ENCODE data around the gene ZNG1F.
"Not testable (repeated sequence)": the region's sequence is repeated elsewhere in the genome, so short reads cannot be mapped to it uniquely, and the experiment has no call there.

The ZNG1F gene

DNA sequence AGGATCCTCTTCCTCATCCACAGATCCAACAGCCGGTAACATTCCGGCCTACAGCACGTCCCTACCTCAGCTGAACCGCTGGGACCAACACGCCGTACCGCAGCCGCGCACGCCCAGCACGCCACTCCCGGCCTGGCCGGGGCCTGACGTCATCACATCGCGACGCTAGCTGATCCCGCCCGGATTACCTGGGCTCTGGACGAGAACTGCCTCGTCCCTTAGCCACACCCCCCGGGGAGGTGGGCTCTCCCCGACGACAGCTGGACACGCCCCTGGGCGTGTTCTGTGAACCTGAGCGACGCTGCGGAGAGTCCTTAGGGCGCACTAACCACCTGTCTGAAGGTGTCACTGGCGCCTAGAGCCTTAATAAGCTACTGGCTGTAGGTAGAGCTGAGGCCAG is at the start of gene ZNG1F:
TSS of gene ZNG1F (minus strand) at position 101 of the 400 bp plus-strand sequence. CDS start at position 42, 59 bp downstream.
- not testable (repeated sequence) for DNase-seq (ENCODE audit: low spot score)

DNA sequence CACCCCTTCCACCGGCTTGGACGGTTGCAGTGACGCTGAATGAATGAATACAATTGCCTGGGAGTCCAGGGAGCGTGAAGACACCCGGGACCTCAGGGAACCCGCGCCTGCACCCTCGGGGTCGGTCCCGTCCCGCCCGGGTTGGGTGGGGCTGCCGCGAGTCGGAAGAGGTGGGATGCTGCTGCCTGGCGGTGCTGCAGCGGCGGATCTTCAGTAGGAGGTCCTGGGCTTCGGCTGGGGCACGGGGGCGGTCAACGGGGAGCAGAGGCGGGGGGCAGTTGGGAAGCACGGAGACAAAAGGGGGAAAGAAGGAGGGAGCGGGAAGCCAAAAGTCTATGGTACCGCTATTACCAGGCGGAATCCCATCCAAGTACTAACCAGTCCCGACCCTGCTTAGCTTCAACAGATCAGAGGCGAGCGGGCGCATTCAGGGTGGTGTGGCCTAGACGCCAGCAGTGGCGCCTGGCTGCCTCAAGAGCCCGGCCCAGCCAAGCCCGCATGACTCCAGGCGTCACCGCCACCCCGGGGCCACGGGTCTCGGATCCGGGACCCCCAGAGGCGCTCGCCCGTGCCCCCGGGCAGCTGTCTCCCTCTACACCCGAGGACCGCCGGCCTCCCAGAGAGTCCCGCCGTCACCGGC is 48.1 kb upstream of the ZNG1F start:
- not testable (repeated sequence) for DNase-seq (ENCODE audit: low spot score)

DNA sequence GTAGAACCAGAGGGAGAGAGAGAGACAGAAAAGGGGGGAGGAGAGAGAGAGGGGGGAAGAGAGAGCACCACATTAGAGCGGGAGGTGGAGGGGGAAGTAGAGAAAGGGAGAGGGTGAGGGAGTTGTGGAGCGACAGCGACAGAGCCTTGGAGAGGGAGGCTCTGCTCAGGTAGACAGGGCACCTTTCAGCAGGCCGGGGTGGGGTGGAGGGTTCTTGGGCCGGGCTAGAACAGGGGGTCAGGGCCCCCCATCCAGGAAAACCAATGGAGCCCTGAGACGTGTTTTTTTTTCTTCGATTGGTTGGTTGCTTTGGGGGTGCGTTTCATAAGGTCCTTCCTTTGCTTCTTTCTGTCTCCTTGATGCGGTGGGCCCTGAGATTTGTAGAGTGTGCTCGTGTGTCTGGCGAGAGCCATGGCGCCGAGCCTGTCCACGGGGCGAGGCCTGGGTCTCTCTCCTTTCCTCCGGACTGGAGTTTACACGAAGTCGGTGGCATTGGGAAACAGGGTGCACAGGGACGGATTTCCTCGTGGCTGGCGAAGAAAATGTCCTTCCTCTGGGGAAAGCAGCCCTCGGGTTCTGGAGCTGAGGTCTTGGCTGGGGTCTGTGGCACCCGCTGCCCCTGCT is 47.5 kb upstream of the ZNG1F start:
- not testable (repeated sequence) for DNase-seq (ENCODE audit: low spot score)

DNA sequence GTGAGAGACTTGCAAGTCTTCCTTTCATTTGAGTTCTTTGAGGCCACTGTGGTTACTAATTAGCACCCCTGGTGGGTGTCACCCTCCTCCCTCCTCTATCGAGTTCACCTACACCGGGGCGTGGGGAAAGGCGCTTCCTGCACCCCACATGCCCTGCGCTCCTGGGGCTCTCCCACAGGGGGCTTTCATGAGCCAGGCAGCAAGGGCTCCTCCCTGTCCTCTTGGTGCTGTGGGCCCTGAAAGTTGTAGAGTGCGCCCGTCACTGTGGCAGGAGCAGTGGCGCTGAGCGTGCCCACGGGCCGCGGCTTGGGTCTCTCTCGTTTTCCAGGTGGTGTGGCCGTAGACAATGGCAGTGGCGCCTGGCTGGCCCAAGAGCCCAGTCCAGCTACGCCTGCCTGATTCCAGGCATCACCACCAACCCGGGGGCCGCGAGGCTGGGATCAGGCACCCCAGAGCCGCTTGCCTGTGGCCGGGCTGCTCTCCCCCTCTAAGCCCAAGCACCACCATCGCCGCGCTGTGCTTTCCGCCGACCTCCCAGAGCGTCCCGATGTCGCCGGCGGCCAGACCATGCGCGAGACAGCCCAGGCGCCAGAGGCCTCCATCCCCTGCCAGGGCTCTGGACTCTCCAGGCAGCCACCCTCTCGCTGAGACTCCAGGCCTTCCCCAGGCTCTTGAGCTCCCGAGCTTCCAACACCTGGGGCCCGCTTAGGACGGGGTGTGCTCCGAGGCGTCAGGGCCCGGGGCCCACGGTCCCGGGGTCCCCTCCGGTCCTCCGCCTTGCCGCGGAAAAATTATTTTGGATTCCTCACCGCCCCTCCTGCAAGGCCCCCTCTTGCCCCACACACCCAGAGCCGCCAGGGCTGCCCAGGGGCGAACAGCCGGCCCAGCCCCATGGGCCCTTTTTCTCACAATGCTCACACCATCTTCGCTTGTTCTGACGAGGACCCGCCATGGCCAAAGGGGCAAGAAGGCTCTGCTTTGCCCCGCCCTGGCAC is 46.0 kb upstream of the ZNG1F start:
- DNase-seq (ENCODE audit: low spot score): not testable (repeated sequence)

DNA sequence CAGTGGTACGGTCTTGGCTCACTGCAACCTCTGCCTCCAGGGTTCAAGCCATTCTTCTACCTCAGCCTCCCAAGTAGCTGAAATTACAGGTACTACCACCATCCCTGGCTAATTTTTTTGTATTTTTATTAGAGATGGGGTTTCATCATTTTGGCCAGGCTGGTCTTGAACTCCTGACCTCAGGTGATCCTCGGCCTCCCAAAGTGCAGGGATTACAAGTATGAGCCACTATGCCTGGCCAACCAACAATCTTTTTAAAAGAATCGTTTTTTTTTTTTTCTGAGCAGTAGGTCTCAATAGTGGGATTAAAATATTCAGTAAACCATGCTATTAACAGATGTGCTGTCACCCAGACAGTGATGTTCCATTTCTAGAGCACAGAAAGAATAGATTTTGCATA is 45.1 kb upstream of the ZNG1F start:
- not testable (repeated sequence) for DNase-seq (ENCODE audit: low spot score)

DNA sequence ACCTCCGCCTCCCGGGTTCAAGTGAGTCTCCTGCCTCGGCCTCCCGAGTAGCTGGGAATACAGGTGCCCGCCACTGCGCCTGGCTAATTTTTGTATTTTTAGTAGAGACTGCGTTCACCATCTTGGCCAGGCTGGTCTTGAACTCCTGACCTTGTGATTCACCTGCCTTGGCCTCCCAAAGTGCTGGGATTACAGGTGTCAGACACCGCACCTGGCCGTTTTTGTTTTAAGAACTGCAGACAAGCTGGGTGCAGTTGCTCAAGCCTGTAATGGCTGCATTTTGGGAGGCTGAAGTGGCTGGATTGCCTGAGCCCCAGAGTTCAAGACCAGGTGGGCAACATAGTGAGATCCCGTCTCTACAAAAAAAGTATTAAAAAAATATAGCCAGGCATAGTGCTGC is 43.2 kb upstream of the ZNG1F start:
- not testable (repeated sequence) for DNase-seq (ENCODE audit: low spot score)

DNA sequence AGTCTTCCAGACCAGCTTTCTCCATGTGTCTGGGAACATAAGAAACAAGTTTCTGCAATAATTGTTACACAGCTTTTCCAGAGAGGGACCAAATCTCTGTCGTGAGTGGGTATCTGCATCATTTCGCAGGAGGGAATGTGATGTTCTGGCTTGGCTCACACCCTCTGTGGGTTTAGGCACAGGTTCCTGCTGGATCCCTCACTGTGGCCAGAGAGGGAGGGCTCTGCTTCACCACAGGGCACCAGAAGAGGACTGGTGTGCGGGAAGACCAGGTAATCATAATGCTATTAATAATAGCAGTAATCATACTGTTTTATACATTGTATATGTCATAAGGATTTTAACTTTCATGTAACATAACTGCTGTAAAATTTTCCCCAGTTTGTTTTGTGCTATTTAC is 41.3 kb upstream of the ZNG1F start:
- not testable (repeated sequence) for DNase-seq (ENCODE audit: low spot score)

DNA sequence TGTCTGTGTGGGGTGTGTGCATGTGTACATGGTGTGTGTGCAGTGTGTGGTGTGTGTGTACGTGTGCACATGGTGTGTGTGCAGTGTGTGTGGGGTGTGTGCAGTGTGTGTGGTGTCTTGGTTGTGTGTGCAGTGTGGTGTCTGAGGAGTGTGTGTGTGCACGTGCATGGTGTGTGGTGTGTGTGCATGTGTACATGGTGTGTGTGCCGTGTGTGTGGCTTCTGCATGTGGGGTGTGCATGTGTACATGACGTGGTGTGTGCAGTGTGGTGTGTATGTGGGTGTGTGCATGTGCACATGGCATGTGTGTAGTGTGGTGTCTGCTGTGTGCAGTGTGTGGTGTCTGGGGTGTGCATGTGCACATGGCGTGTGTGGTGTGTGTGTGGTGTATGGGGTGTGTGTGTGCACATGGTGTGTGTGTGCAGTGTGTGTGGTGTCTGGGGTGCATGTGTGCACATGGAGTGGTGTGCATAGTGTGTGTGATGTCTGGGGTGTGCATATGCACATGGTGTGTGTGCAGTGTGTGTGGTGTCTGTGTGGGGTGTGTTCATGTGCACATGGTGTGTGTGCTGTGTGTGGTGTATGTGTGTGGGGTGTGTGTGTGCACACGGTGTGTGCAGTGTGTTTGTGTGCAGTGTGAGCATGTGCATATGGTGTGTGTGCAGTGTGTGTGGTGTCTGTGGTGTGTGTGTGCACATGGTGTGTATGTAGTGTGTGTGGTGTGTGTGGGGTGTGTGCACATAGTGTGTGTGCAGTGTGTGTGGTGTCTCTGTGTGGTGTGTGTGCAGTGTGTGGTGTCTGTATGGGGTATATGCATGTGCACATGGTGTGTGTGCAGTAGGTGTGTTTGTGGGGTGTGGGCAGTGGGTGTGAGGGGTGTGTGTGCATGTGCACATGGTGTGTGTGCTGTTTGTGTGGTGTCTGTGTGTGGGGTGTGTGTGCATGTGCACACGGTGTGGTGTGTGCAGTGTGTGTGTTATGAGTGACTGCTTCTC is 40.6 kb upstream of the ZNG1F start:
- DNase-seq (ENCODE audit: low spot score): no peak

DNA sequence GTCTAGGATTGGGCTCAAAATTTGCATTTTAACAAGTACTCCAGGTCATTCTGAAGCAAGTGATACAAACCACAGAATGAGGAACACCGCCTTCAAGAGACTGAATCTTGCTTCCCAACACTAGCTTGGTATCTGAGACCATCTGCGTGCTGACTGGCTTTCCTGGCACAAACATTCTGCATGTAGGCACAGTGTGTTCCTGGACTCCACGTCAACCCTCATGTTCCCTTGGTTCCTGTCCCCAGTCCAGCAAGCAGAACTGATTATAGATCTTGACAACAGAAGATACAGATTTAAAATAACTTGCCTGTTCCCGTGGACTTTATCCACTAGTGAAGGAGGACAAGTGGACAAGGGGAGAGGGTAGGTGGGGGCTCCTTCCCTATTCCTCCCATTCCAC is 30.7 kb upstream of the ZNG1F start:
- DNase-seq (ENCODE audit: low spot score): not testable (repeated sequence)

DNA sequence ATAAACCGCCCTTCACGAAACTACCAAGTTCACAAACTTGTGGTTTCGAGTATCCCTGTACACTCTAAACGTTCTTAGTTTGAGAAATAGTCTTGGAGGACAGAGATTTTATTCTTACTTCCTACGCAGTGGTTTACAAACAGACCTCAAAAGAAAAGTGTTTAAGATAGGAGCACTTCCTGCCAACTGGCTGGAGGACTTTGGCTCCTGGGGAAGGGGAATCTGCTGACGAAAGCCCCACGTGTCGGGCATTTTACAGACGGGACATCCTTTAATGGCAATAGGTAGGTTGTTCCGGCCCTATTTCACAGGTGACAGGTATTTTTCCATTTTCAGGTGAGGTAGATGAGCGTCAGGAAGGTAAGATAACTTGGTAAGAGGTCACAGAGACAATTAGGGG is 678 bp downstream of the ZNG1F start:
- DNase-seq (ENCODE audit: low spot score): not testable (repeated sequence)

DNA sequence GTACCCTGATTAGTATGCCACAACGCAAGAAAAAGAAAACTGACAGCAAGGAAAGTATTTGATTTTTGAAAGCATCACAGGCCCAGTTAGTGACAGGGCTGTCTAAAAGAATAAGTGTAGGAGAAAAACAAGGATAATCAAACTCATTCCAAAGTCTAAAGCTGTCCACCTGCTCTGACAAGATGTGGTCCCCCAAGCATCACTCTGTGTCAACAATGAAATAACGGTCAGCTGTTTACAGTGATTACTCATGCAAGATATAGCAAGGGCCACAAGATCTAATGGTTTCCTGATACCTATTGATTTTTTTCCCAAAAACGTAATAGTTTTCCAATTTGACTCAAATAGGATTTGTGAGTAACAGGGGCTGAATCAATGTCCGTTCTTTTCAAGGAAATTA is 14.1 kb downstream of the ZNG1F start:
- not testable (repeated sequence) for DNase-seq (ENCODE audit: low spot score)

DNA sequence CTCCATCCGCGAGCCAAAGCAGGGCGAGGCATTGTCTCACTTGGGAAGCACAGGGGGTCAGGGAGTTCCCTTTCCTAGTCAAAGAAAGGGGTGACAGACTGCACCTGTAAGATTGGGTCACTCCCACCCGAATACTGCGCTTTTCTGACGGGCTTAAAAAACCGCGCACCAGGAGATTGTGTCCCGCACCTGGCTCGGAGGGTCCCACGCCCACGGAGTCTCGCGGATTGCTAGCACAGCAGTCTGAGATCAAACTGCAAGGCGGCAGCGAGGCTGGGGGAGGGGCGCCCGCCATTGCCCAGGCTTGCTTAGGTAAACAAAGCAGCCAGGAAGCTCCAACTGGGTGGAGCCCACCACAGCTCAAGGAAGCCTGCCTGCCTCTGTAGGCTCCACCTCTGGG is 39.0 kb downstream of the ZNG1F start:
- not testable (repeated sequence) for DNase-seq (ENCODE audit: low spot score)

DNA sequence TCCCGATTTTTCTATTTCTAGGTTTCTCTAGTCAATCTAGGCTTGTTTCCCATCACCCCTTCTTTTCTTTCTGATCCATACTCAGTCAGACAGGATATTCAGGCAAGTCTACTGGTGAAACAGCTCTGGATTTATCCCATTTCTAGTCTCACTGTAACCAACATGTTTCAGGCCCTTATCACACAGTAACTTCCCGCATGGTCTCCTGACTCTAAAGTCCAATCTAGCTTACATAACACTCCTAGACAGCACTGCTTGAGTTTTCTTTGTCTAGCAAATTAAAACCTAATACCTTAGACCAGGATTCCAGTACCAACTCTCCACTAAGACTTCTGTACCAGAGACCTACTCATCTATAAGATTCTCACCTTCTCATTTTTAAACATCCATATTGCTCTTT is 47.2 kb downstream of the ZNG1F start:
- not testable (repeated sequence) for DNase-seq (ENCODE audit: low spot score)

DNA sequence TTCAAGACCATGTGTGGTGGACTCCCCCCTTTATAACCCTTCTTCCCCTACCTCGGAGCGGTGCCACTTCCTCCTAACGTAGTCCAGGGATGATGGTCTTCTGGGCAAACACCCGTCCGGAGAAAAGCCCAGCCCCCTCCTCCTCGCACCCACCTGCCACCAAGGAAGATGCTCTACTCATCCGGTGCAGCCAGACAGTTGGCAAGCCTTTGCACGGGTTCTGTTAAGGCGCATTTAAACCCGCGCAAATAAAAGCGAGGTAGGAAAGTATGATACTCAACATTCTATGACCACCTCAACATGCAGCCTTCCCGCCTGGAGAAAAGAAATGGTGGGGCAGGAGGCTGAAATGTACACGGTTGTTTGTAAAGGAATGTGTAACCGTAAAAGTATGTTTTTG is 60.5 kb downstream of the ZNG1F start, which contains the start of gene FOXD4L6:
TSS of gene FOXD4L6 (minus strand) at position 101 of the 400 bp plus-strand sequence. CDS start 298 bp downstream, outside the sequence.
- DNase-seq (ENCODE audit: low spot score): not testable (repeated sequence)

DNA sequence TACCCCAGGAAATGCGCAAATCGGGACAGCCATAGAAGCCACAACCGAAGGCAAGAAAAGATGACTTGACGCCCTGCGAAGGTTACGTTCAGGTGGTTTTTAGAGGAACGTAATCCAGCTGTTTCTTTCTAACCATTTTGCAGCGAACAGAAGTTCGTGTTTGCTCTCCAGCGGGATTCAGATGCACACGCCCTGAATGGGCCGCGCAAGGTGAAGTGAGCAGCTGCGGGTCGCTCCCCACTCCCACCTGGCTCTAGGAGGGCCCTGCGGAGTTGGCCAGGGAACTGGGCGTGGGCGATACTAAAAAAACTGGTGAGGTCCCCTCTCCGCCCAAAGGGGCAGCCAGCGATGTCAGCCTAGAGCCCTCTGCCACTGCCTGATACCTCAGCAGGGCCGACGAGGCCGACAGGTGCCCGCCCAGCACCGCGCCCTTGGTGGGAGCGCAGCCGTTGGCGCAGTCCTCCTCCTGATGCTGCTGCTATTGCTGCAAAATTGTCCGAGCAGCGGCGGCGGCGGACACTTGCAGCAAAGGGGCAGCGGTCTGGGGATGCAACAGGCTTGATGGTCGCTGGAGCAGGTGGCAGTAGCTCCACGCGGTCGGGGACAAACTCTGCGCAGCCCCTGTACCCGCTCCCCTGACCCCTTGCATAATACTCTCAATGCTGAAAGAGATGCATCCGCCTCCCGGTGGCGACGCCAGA is 62.2 kb downstream of the ZNG1F start:
- DNase-seq (ENCODE audit: low spot score): not testable (repeated sequence)

DNA sequence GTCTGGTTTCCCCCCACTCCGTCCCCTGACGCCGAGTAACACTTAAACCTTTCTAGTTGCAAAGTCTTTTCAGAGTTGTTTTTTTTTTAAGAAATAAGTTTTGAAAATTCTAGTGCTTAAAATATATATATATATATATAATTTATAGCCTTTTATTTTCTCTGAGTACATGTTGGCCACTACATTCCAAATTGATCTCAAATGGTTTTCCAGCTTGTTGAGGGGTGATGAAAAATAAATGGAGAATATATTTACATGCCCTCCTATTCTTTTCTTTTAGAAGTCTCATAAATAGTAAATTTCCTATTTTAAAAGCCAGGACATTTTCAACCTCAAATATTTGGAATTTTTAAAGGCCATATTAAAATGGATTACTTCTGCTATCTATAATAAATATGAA is 63.2 kb downstream of the ZNG1F start:
- DNase-seq (ENCODE audit: low spot score): not testable (repeated sequence)

DNA sequence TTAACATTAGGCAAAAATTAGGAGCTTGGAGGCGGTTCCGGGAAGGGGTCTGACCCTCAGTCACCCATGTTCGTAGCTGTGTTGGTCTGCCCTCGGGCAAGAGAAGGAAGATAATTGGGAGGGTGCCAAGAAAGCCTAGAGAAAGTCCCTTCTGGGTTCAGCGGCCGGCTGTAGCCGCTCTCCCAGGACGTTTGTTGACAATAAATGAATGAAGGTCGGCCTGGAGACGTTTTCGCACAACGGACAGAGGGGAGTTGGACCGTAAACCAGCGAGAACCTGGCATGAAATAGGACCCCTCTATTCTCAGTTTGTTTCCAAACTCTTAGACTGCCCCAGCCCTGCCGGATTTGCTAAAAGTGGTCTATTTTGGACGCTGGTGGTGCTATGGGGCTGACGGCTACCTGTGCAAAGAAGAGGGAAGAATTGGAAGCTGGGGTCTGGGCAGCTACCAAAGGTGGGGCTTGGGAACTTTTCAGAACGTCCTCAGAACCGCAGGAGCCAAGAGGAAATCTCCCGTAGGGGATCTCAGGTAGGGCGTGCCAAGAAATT is 63.9 kb downstream of the ZNG1F start:
- DNase-seq (ENCODE audit: low spot score): not testable (repeated sequence)

DNA sequence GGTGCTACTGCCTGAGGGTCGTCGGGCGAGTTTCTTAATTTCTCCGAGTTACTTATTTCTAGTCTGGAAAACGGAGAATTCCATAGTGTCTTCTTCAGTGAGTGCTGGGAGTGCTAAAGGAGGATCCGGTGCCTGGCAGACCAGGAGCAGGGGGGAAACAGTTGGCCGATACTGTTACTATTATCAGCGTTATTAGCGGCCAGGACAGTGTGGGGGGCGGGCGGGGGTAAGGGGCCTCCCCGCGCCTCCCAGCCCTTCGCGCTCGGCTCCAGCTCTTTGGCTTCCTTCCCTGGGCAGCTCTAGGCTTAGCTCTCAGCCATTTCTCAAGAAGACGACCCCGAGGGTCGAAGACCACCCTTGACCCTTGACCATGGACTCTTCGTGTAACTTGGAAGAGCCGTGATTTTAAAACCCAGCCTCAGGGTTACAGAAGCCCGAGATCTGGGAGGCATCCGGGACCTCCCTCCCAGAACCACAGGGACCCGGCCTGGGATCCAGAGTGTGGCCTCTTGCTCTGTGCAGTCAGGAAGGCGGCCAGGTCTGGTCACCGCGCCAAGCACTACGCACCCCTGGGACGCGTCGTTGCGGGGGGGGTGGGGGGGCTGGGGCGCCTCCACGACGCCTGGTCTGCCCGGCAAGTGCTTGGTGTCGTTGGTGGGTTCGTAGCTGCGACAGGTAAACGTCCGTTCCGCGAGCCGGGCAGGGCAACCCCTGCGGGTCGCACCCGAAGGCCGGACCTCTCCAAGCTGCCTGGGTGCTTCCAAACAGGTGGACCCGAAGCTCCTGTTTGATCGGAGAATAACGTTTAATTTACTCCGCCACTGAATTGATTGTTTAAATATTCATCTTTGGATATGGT is 64.6 kb downstream of the ZNG1F start:
- not testable (repeated sequence) for DNase-seq (ENCODE audit: low spot score)

DNA sequence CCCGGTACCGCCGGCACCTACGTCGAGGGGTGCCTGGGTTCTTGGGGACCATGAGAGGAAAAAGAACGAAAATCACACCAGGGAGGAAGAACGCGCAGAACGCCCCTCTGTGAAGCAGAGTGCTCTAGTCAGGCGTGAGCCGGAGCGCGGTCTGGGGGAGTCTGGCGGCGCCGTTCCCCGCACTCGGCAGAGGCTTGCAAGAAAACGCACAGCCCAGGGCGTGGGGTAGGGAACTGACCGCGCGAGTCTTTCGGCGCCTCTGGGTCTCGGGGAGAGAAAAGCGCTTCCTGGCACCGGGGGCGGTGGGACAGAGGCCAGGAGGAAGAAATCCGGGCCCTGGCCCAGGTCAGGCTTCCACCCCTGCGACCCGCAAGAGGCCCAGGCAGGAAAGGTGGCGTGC is 65.3 kb downstream of the ZNG1F start:
- not testable (repeated sequence) for DNase-seq (ENCODE audit: low spot score)

Data from hepatic stellate cell (primary cell).